Stimulated activated CD4-positive, alpha-beta T cell treated with anti-CD3 and anti-CD28 coated beads, Interleukin-1b, Interleukin-23, amount 100 ng/mL, for 1 hour (primary cell): Measurements from ENCODE around the gene LGALS9.
A peak's percentile ranks its signal among the peaks of the same experiment; 100 is the strongest.

Experiments used
- DNase-seq, 2 donors: peaks; one replicate each; pipeline ENCODE4 v3.0.0-alpha.2; 2020; ENCODE audit warnings: low read depth in 2 of 2

The LGALS9 gene

GRCh38 chr17:27630607-27631410 lies at the start of gene LGALS9:
Gene LGALS9 (plus strand): TSS chr17:27631188. CDS start chr17:27631266, 78 bp downstream.
- DNase-seq, result no peak

GRCh38 chr17:27582696-27583095 lies 48.3 kb upstream of the LGALS9 start:
- no peak for DNase-seq

DNA sequence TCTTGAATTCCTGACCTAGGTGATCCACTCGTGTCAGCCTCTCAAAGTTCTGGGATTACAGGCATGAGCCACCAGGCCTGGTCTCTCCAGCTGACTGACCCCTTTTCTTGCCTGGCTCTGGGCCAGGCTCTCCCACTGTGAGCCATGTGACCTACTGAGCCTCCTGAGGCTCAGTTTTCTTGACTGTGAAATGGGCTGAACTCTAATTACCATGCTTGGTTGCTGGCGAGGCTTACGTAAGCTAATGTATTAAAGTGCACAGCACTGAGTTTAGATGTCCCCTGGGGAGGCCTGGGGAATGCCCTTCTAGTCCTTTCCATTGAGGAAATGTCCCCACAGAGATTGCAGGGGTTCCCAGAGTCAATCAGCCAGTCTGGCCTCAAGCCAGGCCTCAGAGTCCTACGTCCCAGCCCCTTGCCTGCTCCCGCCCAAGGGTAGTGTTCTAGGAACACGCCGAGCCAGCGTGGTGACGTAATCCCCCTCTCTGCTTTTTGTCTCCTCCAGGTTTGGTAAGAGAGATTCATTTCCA lies 45.8 kb upstream of the LGALS9 start:
- DNase-seq, result no peak

GRCh38 chr17:27585792-27586191 lies 45.2 kb upstream of the LGALS9 start:
- DNase-seq, result no peak

GRCh38 chr17:27586203-27586721 lies 44.7 kb upstream of the LGALS9 start:
- DNase-seq, result no peak

GRCh38 chr17:27588354-27588753 lies 42.6 kb upstream of the LGALS9 start:
- DNase-seq, result no peak

DNA sequence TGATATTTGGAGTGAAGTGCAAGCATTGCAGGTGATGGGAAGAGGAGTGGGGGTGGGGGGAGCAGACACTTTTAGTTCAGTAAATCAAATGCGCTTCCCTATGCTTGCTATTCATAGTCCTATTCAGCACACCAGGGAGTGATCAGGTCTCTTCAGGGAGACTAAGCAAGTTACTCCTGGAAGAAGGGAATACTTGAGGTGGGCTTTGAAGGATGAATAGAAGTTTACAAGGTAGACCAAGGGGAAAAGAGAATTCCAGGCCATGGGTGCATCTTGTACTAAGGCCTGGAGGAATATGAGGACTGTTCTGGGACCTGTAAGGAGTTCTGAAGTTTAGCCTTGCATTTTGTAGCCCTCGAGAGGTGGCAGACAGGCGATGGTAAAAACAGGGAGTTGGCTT lies 40.1 kb upstream of the LGALS9 start:
- no peak for DNase-seq

GRCh38 chr17:27591986-27592385 lies 39.0 kb upstream of the LGALS9 start:
- no peak for DNase-seq

- no peak for DNase-seq
Measured at GRCh38 chr17:27593232-27593856, 37.6 kb upstream of the LGALS9 start.

DNA sequence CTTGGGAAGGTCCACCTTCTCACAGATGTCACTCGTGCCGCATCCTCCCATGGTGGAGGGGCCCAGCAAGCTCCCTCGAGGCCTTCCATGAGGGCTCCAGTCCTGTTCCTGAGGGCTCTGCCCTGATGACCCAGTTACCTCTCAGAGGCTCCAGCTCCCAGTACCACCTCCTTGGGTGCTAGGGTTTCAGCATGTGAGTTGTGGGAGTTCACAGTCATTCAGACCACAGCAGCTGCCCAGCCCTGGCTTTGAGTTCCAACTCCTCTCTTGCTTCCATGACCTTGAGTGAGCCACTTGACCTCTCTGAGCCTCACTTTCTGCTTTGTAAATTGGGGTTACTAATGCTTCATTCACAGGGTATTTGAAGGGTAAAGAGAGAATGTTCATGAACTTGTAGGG lies 37.1 kb upstream of the LGALS9 start:
- no peak for DNase-seq

DNA sequence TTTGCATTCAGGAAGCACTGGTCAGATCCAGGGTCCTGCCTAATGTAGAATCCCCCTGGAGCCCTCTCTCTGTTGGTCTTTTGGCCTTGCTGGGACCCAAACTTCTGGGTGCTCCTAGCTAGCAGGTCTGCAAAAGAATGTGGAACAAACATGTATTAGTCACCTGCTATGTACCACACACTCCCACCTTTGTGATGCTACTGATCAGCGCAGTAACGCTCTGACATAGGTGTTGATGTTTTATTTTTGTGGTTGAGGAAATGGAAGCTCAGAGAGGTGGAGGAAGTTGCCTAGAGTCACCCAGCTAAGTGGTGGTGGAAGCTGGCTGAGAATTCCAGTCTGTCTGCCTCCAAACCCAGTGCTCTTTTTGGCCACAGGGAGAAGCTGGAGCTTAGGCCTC lies 35.8 kb upstream of the LGALS9 start:
- DNase-seq, result no peak

- DNase-seq, result no peak
Measured at GRCh38 chr17:27596096-27596495, 34.9 kb upstream of the LGALS9 start.

GRCh38 chr17:27596566-27597187 lies 34.3 kb upstream of the LGALS9 start:
- DNase-seq, result no peak

GRCh38 chr17:27597188-27597580 lies 33.8 kb upstream of the LGALS9 start:
- DNase-seq, result no peak

GRCh38 chr17:27597783-27598320 lies 33.1 kb upstream of the LGALS9 start:
- DNase-seq, result no peak

DNA sequence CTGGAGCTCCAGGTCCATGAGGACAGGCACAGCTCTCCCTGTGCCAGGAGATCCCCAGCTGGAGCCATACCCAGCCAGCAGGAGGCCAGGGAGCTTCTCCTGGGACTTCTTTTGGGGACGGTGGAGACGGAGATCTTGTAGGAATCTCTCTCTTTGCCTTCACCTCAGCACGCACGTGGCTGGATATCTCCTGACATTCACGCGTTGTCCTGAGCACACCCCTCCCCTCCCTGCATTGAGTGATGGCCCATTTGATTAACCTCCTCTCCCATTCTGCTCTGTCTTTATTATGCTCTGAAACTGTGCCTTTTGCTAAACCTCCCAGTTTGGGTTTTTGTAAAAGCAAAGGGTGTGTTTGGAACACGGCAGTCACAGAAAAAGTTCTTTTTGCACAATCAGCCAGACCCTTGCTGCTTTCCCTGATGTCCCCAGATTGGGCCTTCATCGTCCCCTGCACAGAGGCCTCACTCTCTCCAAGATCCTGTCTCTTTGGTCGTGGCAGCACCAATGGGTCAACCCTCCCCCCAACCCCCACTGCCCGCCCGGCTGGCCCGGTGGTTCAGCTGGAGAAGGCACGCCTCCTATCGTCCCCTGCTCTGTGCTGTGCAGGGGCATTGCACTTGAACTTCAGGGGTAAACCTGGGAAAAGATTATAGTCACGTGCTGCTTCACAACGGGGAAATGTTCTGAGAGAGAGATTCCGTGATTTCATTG lies 32.5 kb upstream of the LGALS9 start:
- DNase-seq, result no peak

GRCh38 chr17:27600471-27600870 lies 30.5 kb upstream of the LGALS9 start:
- no peak for DNase-seq

DNA sequence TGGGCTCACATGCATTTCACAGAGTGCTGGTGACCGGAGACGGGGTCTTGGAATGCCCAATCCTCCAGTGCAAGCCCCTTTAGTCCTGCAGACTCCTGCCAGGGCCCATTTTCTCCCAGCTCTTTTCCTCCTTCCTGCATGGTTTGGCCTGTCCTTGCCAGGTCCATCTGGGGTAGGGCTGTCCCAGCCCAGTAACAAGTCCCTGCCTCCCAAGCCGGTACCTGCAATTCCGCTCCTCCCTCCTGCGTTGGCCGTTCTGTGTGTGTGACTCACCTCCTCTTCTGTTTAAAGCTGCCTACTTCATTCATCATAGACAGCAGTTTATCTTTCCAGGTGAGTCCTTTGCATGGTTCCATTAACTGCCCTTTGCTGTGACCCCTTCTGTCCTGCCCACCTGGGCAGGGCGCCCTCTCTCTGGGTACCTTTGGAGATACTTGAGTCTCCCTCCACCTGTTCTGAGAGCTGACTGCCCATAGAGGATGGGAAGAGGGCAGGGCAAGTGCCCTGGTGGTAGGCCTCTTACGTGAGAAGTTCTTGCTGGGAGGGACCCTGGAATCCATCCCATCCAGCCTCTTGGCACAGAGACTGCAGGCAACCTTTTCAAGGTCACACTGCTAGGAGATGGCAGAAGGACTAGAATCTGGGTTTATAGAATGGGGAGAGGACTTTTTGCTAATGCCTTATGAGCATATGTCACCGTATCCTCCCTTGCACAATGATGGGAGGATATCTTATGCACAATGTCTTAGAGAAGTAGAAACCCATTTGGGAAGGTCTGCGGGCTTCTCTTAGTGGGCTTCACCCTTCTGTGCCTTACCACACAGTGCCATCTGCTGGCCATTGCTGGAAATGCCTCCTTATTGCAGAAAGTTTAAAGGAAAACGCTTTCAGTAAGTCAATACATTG lies 29.7 kb upstream of the LGALS9 start:
- peak; percentile 53 to 81 for DNase-seq

GRCh38 chr17:27601975-27602302 lies 29.0 kb upstream of the LGALS9 start:
- DNase-seq, result no peak

DNA sequence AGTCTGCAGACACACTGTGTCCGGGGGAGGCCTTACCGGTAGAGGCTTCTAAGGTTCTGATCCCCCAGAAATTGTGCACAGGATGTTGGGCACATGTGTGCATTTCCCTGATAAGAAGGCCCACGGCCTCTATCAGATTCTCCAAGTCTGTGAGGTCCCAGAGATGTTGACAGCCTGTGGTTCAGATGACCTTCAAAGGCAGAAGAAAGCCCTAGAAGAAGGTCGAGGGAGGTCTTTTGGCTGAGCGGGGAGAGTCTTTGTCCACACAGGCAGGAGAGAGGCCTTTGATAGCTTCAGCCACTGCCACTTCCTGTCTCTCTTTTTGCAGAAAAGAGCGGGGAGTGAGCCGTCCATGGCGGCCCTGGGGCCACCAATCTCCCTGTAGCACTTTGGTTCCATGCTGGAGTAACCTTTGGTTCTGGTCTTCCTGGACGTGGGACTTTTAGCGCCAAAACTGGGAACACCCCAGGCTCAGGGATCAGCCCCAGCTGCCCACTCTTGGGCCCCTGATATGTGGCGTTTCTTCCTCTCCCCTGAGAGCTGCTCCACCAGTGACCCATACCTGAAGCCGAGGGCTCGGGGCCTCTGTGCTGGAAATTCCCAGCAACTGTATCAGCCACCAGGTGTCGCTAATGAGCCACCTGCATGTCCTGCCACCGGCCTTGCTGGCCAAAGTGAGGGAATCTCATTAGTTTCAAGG lies 28.1 kb upstream of the LGALS9 start:
- DNase-seq, result peak; percentile 45 to 60
